Fibroblast of villous mesenchyme (primary cell): Measurements from ENCODE around the gene SMG6. TPM values are rescaled to one million over a fixed set of nuclear protein-coding genes. Genes with fewer than 3 reads are reported as not detected.

Experiments used
- DNase-seq: peaks from one replicate; pipeline ENCODE4 v3.0.0-alpha.2; 2010; ENCODE audit warnings: low read depth
- H3K4me3 ChIP-seq: 2 replicates; pipeline ENCODE4 v1.5.1; 2011; ENCODE audit warnings: low read depth, mild to moderate bottlenecking, low read length
- total RNA-seq: library from RNA; depleted of rRNA; stranded (reverse); fragments of >200 nt; gene quantifications from 2 replicates; pipeline ENCODE4 v1.2.3, GENCODE V29; 2012
- TF ChIP-seq, protein P1 (sequence below): IDR thresholded peaks from 2 replicates; pipeline ENCODE4 v1.5.1; 2012; ENCODE audit warnings: low read depth, mild to moderate bottlenecking, low read length; ENCODE audit not compliant: insufficient read depth

SMG6 gene
- total RNA-seq, 1 donor, result 50.5 TPM

DNA sequence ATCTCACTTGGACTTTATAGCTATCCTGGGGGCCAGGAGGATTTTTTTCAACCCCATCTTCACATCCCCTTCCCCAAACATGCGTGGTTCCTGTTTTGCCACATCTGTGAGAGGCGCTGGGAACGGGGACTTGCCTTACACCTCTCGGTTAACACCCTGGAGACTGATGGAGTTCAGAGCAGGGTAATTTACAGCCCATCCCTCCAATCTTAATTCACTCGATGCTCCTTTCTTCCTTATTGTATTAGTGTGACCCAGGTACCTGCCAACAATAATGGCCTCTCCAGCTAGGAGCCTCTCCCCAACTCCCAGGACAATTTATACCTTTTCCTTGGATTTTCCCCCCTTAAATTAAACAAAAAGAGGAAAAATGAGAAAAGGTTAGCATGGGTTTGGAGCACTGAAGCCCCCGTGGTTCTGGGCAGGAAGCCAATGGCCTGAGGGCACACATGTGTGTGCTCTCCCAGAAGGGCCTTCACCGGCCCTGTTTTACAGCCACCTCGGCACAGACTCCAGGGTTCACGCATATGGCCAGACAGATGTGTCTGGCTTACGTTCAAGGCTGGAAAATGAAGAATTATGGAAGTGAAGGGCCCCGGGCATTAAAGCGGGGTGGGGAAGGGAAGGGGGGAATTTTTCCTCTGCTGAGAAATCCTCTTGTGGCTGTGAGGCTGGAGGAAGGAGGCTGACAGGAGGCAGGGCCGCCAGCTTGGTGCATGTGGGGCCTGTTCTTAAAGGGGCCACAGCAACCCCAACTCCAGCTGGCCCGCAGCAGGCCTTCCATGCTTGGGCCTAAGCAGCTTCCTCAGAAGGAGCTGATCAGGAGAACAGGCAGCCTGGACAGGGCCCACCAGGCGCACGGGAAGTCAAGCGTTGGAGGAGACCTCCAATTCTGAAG is 227.2 kb downstream of the SMG6 start:
- peak; percentile 88 for DNase-seq
- no peak overlapping the region for H3K4me3 ChIP-seq
- TF ChIP-seq, protein P1, sequence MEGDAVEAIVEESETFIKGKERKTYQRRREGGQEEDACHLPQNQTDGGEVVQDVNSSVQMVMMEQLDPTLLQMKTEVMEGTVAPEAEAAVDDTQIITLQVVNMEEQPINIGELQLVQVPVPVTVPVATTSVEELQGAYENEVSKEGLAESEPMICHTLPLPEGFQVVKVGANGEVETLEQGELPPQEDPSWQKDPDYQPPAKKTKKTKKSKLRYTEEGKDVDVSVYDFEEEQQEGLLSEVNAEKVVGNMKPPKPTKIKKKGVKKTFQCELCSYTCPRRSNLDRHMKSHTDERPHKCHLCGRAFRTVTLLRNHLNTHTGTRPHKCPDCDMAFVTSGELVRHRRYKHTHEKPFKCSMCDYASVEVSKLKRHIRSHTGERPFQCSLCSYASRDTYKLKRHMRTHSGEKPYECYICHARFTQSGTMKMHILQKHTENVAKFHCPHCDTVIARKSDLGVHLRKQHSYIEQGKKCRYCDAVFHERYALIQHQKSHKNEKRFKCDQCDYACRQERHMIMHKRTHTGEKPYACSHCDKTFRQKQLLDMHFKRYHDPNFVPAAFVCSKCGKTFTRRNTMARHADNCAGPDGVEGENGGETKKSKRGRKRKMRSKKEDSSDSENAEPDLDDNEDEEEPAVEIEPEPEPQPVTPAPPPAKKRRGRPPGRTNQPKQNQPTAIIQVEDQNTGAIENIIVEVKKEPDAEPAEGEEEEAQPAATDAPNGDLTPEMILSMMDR, result no peak

DNA sequence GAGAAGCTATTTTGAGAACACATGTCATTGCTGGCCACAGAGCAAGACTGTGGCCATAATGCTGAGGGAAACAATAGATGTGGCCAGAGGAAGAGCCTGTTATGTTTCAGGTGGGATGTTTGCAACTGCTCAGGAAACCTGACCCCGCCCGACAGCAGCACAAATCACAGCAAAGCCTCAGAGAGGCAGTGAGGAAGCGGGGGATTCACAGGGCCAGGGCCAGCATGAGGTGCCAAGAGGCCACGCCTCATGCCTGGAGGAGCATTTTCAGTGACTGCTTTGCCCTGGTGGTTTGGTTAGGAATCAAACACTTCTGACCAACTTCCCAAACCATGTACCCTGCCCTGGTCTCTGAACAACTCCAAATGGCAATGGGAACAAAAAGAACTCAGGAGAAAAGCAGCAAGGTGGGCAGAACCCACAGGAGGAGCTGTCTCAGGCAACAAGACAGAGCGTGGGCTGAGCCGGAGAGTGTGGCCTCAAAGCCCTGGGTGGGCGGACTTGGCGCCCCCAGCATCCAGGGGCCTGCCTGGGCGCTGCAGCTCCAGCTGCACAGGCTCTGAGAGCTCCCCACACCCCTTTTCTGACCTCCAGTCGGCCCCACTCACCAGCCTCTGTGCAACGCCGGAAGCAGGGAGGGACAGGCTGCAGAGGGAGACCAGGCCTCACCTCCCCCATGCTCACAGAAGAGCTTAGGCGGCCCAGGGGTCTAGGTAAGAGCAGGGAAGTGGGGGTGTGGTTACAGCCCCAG is 228.1 kb downstream of the SMG6 start:
- peak; percentile 83 for DNase-seq
- TF ChIP-seq, protein P1, result peak; percentile 4

DNA sequence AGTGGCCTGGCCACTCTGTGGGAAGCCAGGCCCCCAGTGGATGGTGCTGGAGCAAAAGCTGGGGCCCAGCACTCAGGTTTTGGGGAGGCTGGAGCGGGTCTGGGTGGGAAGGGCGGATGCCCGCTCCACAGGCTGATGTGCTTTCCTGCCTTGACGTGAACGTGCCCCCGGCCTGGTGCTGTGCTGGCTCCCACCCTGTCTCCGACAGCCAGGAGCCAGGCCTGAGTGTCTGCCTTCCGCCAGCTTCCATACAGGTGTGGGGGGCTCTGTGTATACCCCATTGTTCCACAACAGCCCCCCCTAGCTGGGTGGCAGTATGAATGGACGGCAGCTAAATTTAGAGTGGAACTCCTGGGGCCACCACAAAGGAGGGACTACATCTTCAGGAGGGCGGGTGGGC is 228.7 kb downstream of the SMG6 start:
- no peak for DNase-seq
- no peak overlapping the region for H3K4me3 ChIP-seq
- TF ChIP-seq, protein P1, result no peak

More for the DNA sequence above, 228.1 kb downstream of the SMG6 start:
- no peak overlapping the region for H3K4me3 ChIP-seq

DNA sequence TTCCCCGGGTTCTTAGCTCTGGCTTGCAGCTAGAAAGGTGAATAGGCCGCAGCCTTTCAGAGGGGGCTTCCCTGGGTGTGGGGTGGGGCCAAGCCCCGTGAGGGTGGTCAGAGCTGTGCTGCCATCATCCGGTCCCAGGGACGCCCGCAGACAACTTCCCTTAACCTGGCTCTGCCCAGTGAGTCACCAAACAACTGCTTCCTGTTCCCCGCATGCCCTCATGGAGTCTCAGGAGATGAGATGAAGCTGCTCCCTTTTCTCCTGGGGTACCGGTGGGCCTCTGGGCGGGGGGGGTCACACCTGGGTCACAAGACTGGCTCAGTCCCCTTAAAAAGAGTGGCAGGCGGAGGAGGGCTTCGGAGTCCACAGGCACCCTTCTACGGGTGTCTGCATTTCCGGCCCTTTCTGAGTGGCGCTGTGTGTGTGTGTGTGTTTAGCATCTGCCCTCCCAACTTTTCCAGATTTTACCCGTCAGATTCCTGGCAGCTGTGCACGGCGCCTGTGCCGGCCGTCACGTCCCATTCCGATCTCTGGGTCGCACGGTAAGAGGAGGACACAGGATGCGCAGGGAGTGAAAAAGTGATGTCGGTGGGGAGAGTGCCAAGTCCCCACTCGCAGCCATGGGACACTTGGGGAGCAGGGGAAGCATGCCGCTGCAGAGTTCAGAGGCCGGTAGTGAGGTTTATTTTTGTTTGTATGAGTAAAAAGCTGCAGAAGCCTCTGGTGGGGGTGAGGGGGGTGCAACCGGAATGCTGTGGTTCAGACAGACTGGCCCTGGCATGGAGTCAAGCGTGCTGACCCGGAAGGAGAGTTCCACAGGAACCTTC is 231.9 kb downstream of the SMG6 start:
- H3K4me3 ChIP-seq, result no peak overlapping the region
- DNase-seq, result peak; percentile 81
- TF ChIP-seq, protein P1, result no peak

DNA sequence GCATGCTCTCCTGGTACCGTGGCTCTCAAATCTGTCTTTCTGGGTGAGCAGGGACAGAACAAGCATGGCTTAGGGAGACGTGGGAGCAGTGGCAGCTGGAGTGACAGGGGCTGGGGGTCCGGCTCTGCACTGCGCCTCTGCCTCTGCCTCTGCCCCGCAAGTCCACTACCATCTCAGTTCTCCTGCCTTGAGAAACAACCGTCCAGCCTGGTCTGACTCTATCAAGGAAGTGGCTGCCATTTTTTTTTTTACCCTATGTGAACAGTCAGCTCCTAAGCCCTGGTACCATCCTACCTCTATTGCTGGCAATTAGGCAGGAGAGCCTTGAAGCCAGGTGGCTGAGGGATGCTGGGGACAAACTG is 232.6 kb downstream of the SMG6 start:
- TF ChIP-seq, protein P1, result no peak
- H3K4me3 ChIP-seq, result no peak overlapping the region
- no peak for DNase-seq

DNA sequence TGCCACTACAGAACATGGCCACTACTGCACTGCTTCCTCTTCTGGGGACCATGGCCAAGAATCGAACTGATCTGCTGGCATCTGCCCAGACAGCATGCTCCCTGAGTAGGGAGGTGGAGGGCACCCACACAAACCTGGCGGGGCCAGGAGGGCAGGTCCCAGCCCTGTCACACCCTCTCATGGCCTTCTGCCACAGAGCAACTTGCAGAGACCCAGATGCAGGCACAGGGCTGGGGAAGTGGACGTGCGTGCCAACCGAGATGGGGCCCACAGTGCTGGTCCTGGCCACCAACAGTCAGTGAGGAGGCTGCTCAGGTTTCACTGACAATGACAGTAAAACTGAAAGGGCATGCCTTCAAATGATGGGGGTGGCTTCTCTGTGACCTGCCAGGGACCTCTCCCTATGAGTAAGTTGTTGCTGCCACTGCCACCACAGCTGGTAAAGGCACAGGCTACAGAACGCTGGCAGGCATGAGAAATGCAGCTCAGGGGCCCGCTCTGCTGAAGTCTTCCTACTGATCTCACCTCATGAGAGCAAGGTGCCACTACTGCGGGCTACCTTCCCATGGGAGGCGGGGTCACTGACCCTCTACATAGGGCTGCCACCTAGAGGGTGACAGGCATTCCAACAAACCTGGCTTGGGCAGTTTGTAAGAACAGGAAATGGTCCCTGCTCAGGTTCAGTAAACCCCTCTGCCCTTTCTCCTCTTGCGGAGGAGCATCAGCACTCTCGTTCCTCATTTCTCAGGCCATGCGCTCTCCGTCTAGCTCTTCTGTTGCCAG is 233.2 kb downstream of the SMG6 start:
- TF ChIP-seq, protein P1, result no peak
- DNase-seq, result no peak

More for the DNA sequence above, 233.2 kb downstream of the SMG6 start:
- H3K4me3 ChIP-seq, result no peak overlapping the region
